HG02943 (cell line): ENCODE measurements around the gene DUSP23.

ENCODE experiments used
- ATAC-seq: cut with Tn5 transposase; IDR thresholded peaks from one replicate; pipeline ENCODE4 v1.9.1; 2021; ENCODE audit warnings: mild to moderate bottlenecking, low read depth, moderate library complexity; ENCODE audit not compliant: unreplicated experiment

The DUSP23 gene

GRCh38 chr1:159783724-159784123, 3.0 kb downstream of the DUSP23 start:
- ATAC-seq: no peak

DNA sequence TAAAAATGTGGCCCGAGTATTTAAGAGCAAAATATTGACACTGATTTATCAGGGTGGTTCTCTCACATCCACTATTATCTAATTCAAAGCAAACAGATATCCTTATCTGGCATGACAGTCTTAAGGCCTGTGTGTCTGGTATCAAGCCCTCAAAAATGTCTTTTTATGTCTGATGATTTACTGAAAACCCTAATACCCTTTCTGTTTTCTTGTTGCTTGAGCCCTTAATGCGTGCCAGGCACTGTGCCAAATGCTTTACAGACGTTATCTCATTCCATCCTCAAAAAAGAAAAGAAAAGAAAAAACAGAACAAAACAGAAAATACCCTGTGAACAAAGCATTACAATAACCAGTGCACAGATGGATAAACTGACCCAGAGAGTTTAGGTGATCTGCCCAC, 5.7 kb downstream of the DUSP23 start:
- ATAC-seq: no peak

DNA sequence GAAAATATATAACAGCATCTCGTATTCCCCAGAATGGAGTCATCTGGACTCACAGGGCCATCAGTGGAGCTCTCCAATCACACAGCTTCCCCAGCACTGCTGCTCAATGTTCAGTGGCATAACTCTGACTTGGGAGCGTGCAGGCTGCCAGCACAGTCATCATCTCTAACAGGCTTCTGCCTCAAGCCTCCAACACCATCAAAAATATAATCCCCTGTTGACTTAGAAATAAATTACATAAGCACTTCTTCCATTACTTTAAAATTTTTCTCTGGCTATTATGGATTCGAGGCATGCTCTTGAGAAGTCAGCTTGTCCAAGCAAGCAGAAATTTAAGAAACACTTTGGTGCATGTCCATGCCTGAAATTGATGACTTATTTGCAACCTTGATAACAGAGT, 6.2 kb downstream of the DUSP23 start:
- no peak for ATAC-seq

- ATAC-seq: no peak
These were observed 9.6 kb downstream of the DUSP23 start for GRCh38 chr1:159790237-159790917.

DNA sequence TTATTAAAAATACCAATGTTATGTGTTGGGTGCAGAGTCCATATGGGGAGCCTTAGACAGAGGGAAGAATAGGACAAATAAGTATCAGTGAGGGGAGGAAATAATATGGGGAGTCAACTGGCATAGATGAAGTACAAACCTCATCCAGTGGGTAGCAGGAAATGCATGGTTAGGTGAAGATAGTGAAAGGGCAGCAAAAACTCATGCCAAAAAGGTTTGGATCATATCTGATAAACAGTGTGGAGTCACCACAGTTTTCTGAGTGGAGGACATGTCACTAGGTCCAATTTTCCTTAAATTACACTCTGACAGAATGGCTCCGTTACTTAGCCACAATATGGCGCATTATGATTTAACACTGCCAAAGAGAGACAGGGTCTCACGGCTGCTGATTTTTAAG, 10.3 kb downstream of the DUSP23 start:
- no peak for ATAC-seq

DNA sequence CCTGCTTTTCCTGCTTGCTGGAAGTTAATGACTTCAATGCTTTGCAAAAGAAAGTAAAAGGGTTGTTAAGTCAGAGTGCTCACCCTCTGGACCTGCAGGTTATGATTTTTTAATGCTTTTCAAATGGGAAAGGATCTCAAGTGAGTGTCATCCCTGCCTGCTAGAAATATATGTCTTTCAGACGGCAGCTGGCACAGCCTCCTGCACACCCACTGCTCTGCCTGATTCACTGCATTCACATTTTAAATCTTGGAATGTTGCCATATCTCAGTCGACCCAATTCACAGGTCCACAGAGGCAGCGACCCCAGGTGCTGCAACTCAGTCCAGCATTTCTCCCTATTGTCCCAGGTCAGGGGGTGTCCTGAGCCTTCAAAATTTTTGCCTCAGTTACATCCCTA, 10.7 kb downstream of the DUSP23 start:
- no peak for ATAC-seq

DNA sequence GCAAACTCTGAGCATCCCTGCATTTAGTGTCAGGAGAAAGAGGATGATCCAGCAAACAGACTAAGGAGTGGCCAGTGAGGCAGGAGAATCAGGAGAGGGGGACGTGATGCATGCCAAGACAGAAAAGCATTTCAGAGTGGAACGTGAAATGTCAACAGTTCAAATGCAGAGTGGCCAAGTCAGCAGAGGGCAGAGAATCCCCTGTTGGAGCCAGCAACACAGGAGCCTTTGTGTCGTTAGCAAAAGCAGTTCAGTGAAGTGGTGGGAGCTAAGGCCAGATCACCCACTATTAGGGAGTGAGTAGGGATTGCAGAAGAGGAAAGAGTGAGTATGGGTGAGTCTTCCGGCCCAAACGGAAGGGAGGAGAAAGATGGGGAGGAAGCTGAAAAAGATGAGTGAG, 14.8 kb downstream of the DUSP23 start:
- no peak for ATAC-seq

DNA sequence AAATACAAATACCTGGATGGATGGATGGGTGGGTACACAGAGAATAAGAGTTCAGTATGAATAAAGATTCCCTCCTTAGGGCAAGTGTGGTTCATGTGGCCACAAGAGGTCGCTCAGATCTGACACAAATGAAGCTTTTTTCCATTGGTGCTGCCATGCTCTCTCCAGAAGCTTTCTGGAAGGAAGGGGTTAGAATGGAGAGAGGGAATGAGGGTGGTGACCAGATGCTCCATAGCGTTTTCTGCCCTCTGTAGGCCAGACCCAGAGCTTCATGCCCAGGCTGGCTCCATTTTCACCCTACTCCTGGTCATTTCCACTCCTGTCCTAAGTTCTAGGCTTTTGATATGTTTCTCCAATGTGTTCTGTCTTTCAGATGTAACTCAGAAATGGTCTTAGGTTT, 18.1 kb downstream of the DUSP23 start:
- ATAC-seq: no peak

GRCh38 chr1:159799446-159799985, 18.8 kb downstream of the DUSP23 start:
- no peak for ATAC-seq

DNA sequence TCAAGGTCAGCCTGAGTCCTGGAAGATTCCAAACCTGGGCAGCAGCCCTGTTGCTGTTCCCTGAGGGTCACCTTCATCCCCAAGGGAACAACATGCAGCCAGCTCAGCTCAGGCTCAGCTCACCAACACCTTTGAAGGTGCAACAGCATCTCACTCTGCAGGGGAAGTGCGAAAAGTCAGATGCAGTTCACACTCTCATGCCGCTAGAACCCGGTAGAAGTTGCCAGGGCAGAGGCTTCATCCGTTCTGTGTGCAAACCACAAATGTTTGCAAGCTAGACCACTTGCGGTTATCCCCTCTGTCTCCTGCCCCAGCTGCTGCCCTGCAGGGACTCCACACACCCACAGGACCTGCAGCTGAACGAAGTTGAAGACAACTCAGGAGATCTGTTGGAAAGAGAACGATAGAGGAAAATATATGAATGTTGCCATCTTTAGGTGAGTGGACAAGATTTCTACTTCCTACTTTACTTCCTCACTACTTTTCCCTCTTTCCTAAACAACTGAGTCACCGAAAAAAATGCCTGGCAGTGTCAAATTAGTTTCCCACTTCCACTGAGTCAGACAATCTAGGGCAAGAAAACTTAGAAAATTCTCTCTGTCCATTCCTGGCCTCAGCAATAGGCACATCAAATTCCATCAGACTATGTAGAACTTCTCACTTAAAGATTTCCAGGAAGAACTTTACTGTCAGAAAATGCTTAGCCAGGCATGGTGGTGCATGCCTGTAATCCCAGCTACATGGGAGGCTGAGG, 19.6 kb downstream of the DUSP23 start:
- ATAC-seq: no peak

GRCh38 chr1:159802111-159802510, 21.3 kb downstream of the DUSP23 start, which contains the start of gene FCRL6:
Gene FCRL6, plus strand, starts transcription at chr1:159802360. Its CDS starts 65 bp downstream, at chr1:159802425.
- no peak for ATAC-seq

DNA sequence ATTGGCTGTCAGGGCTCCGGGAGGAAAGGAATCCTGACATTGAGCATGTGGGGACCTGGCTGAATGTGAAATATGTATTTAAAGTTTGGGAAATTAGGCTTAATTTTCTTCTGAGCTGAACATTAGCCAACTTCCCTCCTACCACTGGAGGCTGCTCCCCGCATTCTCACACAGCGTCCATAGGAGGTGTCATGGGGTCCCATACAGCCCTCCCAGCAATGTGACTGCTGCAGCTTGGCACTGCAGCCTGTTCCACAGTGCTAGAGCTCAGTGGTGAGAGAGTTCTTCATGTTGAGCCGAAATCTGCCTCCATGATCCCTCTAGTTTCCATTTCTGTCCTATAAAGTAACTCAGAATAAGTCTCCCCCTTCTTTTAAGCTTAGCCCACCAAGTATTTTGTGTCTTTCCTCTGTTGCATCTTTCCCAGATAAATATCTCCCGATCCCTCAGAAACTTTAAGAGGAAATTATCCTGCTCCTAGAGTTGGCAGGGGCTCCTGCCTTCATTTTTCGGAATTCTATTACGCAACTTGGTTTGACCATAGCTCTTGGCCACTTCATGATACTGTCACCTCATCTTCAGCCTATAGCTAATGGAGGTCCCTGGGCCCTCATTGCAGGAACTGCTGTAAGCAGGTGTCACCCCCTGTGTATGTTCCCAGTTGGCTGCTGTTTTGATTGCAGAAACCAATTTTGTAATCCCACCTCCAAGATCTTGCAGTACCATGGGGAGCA, 23.4 kb downstream of the DUSP23 start:
- no peak for ATAC-seq

- ATAC-seq: no peak
These were observed 24.2 kb downstream of the DUSP23 start for GRCh38 chr1:159804924-159805323.

DNA sequence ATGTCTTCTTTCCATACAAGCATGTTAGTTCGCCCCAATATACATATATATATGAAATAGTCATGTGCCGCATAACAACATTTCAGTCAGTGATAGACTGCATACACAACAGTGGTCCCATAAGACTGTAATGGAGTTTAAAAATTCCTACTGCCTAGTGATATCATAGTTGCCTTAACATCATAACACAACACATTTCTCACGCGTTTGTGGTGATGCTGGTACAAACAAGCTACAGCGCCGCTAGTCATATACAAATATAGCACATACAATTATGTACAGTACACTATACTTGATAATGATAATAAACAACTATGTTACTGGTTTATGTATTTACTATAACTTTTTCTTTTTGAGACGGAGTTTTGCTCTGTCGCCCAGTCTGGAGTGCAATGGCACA, 35.2 kb downstream of the DUSP23 start:
- ATAC-seq: no peak

- ATAC-seq: no peak
These were observed 36.7 kb downstream of the DUSP23 start for GRCh38 chr1:159817276-159818041.

DNA sequence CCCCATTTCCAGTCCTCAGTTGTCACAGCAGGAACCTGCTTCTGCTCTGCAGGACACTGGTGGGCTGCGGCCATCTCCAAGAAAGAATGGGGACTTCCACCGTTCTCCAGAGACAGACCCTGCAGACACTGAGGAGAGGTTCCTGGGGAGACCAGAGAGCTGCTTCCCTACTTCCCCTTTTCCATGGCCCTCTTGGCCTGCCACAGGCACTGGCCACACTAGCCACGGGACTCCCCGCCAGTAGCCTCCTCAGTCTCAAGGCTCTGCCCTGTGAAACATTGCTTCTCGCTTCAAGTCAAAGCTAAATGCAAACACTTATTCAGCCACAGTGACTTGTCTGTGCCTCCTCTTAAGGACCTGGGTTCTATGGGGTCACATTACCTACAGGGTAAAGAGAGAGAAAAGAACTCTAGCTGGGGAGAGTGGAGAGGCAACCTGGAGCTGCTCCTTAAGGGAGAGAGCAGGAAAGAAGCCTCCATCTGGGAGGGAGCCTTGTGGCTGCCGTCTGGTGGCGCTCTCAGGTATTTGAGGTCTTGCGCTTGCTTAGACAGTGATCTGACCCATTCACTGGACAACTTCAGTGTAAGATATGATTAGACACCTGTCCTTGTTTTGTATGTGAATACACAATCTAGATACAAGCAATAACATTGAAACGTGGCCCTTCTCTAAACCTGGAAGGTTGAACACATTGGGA, 40.6 kb downstream of the DUSP23 start:
- no peak for ATAC-seq

DNA sequence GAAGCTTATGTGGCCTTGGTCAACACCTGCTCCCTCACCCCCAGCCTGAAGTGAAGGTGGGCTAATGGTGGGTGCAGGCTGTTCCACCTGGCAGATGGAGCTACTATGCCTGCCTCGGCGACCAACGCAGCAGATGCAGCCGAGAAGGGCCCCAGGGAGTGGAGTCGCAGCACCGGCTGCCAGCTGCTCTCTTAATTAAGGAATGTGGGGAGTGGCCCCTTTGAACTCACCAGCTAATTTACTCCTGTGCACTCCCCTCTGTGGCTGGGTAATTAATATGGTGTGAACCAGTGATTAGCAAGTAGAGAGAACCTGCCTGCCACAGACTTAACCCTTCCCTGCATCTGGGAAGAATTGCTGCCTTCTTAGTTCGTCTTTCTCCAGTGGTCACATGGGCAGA, 42.6 kb downstream of the DUSP23 start:
- ATAC-seq: no peak

- no peak for ATAC-seq
These were observed 44.8 kb downstream of the DUSP23 start for GRCh38 chr1:159825564-159825963.

DNA sequence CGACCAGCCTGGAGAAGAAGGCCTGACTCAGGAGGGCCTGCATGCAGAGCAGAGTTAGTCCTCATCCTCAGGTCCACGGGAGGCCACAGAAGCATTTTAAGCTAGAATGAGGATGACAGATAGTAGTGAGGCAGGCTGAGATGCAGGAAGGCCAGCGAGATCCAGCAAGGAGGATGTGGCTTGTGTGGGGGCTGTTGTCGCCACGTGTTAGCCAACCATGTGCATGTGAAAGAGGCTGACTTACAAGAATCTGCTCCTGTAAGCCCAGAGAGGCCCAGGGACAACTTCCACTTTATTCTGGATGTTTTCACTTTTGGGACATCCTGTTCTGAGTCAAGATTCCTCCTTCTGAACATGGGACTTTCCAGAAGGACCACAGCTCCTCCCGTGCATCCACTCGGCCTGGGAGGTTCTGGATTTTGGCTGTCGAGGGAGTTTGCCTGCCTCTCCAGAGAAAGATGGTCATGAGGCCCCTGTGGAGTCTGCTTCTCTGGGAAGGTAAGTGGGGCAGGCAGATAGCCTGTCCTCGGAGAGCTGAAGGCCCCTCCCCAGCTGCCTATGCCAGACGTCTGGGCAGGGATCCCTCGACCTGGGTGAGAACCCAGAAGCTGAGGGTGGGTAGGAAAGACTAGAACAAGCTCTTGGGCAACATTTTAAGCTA, 45.8 kb downstream of the DUSP23 start, which contains the start of gene SLAMF8:
Gene SLAMF8 (plus strand): TSS at position 433 of the 661 bp plus-strand sequence. CDS start 26 bp downstream, at position 459.
- ATAC-seq: no peak
